NK-92 (cell line): ENCODE data around the gene CBR3.

Experiments used
- DNase-seq: peaks from one replicate; lab custom pipeline; 2025; ENCODE audit not compliant: unreplicated experiment; lab: John Stamatoyannopoulos, UW

CBR3 gene

DNA sequence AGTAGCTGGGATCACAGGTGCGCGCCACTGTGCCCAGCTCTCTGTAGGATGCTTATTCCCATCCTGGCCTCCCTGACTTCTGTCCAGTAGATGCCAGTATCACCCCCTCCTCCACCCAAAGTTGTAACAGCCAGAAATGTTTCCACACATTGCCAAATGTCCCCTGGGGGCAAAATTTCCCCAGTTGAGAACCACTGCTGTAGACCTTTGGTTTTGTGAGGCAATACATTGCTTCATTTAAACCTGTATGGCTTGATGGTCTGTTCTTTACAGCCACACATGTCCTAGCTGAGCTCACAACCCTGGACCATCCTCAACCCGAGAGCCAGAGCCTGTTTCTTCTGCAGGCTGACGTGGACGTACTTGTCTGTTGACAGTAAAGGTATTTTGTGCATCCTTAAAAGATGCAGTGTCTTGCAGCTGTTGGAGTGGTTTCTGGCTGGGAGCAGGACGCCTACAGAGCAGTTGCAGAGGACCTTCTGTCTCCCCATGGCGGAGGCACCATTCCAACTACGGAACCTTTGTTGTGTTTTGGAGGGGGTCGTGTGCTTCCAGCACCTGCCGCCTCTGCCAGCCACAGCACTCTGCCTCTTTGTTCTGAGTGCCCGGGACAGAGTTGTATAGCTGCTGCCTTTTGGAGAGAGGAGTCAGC, 48.4 kb downstream of the CBR3 start:
- DNase-seq = no peak

DNA sequence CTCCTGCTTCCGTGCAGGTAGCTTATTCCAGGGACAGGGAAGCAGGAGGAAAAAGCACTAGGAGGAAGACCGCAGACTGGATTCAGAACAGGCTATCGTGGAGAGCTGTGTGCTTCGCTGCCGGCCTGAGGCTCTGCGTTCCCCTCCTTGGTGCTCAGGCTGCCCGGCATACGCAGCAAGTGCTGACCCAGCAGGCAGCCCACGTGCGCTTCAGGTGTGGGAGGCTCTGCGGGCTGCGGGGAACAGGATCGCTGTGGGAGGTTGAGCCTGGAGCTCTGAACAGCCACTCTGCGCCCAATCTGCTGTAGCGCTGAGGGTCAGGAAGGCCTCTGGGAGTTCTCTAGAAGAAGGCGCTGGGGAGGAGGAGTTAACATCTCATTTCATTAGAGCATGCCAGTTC, 49.7 kb downstream of the CBR3 start:
- no peak for DNase-seq

DNA sequence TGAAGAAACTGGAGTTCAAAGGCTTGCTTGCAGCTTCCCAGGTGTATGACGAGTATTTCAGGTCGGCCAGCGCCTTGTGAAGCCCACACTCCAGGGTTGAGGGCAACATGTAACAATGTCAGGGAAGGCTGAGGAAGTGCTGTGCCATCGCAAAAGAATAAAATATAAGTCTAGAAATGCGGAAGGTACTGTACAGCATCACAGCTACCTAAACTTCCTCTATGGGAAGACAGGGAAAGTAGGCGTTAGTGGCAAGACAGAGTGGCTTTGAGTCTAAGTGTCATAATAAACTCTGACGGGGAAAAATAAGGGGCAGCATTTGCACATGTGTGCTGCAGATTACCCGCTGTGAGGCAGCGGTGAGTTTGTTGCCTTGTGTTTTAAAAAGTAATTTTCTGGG, 50.6 kb downstream of the CBR3 start:
- DNase-seq = no peak

DNA sequence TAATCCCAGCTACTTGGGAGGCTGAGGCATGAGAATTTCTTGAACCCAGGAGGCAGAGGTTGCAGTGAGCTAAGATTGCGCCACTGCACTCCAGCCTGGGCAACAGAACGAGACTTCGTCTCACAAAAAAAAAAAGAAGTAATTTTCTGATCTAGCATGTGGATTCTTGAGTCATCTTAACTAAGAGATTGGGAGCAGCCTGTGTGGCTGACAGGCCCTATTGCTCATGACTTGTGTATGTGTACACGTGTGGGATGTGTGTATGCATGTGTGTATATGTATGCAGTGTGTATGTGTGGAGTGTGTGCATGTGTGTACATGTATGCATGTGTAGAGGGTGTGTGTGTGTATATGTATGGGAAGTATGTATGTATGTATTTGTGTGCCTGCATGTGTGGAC, 51.2 kb downstream of the CBR3 start:
- DNase-seq = no peak

DNA sequence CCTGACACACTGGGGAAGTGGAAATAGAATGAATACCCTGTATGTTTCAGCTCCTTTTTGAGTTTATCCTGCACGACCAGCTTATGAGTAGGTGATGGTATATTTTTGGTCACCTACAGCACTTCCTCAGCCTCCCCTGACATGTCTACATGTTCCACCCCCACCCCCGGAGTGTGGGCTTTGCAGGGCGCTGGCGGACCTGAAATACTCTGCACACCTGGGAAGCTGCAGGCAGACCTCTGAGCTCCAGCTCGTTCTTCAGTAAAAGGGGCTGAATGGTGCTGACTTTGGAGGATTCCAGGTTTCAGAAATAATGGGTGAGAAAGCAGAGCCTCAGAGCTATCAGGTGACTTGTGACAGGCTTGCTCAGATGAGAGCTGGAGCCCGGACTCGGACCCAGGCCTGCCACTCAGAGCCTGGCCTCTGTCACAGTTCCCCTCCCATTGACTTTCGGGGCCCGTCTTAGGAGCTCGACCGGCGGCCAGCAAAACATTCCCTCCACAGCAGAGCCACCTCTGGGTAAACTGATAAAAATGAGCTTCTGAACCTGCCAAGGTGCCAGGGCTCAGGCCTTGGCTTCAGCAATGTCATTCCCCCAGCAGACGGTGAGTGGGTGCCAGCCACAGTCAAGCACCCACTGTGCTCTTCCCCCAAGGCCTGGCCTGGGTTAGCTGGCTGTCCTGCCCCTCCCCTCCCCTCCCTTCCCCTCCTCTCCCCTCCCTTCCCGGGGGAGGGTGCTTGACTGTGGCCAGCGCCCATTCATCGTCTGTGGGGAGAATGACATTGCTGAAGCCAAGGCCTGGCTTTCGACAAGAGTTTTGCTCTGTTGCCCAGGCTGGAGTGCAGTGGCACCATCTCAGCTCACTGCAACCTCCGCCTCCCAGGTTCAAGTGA, 51.9 kb downstream of the CBR3 start:
- no peak for DNase-seq

DNA sequence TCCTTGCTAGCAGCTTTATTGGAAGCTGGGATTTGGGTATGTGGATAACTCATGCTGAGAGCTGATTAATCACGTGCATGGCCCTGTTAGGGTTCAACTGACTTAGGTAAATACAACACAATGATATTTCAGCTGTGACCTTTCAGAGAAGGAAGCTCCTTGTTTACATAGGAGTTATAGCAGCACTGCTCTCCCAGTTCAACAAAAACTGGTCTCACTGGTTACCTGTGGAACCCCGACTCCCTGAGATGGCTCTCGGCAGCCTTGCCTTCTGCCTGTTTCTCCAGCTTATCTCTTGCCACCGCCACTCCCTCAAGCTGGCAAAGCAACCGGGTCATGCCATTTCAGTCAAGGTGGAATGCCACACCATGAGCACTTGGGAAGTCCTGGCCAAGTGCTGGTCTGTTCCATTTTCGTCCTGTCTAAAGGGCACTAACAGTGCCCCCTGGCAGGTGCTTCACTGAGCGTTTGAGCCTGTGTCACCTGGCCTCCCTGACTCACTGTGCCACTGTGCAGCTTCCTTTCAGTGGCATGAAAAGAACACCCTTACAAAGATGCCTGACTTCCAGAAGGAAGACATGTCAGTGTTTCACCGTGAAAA, 53.3 kb downstream of the CBR3 start:
- no peak for DNase-seq

DNA sequence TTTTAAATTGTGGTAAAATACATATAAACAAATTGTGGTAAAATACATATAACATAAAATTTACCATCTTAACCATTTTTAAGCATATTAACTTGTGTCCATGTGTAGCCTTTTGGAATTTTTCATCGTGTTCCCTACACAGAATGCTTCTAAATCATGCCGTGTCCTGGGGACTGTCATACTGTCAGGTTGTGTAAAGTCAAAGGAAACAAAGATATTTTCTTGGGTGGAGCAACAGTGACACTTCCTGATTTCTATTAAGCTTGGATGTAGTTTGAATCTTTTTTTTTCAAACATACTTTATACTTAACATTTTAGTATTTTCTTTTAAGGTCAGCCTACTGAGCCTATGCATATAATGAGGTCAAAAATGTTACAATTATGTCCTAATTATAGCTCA, 54.1 kb downstream of the CBR3 start:
- no peak for DNase-seq

DNA sequence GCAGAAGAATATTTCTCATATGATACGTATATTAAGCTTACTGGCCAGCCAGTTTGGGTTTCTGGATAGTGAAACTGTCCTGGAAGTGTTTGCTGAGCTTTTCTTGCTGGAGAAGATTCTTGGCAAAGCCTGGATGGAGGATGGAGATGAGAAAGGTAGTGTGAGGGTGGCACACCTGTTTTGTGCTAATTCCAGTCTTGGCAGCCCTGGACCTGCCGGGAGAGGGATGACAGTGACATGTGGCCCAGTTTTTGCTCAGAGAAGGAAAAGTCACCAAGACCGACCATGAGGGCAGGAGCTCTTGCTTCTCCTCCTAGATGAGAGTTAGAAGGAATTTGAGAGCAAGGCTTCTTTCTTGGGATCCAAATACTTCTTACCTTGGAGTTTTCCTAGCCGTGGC, 55.9 kb downstream of the CBR3 start:
- no peak for DNase-seq

DNA sequence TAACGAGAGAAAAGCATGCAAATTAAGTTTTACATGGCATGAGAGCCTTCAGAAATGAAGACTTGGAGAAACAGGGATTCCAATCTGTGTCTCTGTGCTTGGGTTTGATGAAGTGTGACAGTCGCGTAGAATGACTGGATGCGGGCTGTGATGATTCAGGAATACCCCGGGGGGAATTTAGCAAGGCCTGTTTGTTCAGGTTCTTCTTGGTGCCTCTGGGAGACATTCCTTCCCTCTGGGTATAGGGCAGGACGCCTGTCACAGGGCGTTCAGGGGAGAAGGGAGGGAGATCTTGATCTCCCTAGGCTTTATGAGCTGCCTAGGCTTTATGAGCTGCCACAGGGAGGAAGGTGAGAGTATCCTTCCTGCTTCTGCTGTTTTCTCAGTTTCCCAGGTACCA, 58.3 kb downstream of the CBR3 start:
- DNase-seq = no peak

DNA sequence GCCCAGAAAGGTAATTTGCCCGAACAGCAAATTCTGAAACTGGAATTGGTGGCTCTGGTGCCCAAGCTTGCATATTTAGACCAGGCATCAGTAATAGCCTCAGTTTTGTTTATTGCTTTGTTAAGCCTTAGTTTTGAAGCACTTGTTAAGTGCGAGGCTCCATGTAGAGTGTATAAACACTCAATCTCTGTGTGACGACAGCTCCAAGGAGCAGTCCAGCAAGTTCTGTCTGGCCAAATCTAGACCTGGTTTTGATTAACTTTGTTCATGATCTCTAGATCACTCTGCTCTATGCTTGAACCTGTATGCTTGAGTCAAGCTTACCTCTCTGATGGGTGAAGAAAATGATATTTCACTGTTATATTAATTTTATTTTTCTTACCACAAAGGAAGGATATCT, 59.1 kb downstream of the CBR3 start:
- no peak for DNase-seq

DNA sequence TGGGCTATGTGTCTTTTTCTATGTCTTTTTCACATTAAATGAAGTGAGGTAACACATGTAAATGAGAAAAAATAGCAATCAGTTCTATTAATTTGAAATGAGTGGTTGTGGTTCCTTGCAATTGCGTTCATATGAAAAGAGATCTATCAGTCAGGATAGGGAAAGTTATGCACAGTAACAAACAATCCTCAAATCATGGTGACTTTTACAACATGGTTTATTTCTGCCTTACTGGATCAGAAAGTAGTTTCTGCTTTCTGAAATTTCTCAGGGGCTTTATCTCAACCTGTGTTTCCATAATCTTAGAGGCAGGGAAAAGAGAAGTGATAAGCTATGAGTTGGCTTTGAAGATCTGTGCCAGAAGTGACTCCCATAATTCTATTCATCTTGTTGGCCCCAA, 60.7 kb downstream of the CBR3 start:
- no peak for DNase-seq
